ENCODE results near the gene CAV2. TPM values are rescaled to one million over a fixed set of nuclear protein-coding genes. Genes with fewer than 3 reads are reported as not detected.

The CAV2 gene
- total RNA-seq, result 62.8 and 67.3 TPM in 2 replicates

DNA sequence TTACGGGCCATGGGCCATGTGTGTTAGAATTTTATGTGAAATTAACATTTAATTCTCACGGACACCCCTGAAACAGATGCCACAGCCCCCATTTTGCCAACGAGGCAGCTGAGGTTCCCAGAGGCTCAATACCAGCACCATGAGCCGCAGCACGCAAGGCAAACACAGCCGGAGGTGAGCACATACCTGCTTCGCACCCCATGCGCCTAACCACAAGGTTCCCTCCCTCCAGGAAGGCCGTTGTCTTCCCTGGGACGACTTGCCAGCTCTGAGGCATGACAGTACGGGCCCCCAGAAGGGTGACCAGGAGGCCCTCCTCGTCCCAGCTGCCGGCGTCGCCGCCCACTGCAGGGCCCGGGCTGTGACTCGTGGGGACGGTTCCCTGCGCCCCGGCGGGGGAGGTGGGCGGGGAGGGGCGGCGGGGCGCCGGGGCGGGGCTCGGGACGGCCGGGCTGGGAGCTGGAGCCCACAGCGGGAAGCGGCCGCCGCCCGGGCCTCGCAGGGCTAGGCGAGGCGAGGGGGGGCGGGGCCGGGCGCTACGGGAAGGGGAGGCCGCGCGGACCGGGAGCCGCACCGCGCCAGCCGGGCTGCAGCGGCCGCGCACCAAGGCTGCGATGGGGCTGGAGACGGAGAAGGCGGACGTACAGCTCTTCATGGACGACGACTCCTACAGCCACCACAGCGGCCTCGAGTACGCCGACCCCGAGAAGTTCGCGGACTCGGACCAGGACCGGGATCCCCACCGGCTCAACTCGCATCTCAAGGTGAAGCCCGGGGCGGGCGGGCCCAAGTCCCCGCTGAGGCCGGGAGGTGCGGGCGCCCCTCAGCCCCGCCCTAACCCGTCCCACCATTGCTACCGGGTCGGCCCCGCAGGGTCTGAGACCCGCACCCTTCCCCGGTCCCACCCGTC lies at the start of gene CAV2:
TSS of gene CAV2 (plus strand) at position 571 of the 910 bp plus-strand sequence. CDS start at position 615, 44 bp downstream.
- Histone ChIP-seq H3K27me3 (ENCODE audit: insufficient read depth, low read length) (no peaks in the 10 kb centered on the region), H3K4me3 (ENCODE audit: insufficient read depth, low read length) (peak within 1 kb of the TSS; percentile 89), H3K4me1 (ENCODE audit: insufficient read depth, low read length) (peaks cover 26% of the 10 kb centered on the region), H4K20me1 (ENCODE audit: insufficient read depth, low read length) (no peaks in the 10 kb centered on the region), H2AFZ (ENCODE audit: low read length) (peak within 1 kb of the TSS; percentile 91), H3K4me2 (ENCODE audit: insufficient read depth, low read length) (peak within 1 kb of the TSS; percentile 93), H3K79me2 (ENCODE audit: insufficient read depth, low read length) (peaks cover 40% of the 10 kb centered on the region), H3K36me3 (ENCODE audit: insufficient read depth, low read length) (no peaks in the 10 kb centered on the region), H3K9me3 (ENCODE audit: low read depth, low read length) (no peaks in the 10 kb centered on the region), H3K27ac (ENCODE audit: low read depth, low read length) (peak within 1 kb of the TSS; percentile 46)
- DNase-seq (ENCODE audit: insufficient read length, low spot score, missing footprints), result peak; percentile 95
- no peak for TF ChIP-seq CTCF (IDR thresholded peaks at IDR 0.05; ENCODE audit: extremely low read depth, low read depth, low read length)

DNA sequence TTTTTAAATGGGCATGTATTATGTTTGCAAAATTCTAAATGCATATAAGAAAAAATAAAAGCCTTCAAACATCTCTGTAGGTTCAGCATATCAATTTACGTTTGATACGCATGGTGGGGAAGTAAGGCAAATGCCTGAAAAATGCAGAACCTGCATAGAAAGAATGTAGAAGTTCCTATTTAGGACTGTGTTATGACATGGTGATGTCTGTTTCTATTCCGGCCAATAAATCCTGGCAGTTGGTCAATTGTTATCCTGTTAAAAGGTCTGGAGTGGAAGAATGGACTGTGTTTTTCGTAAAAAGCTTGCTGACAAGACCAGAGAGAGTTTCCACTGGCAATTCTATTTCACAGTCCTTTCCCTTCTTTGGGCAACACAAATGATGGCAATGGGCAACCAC lies 49.6 kb upstream of the CAV2 start:
- Histone ChIP-seq H2AFZ (ENCODE audit: low read length) (peak overlapping the region; percentile 49), H3K9me3 (ENCODE audit: low read depth, low read length) (no peaks in the 10 kb centered on the region), H3K4me3 (ENCODE audit: insufficient read depth, low read length) (no peak overlapping the region), H3K4me2 (ENCODE audit: insufficient read depth, low read length) (no peak overlapping the region), H4K20me1 (ENCODE audit: insufficient read depth, low read length) (no peaks in the 10 kb centered on the region), H3K36me3 (ENCODE audit: insufficient read depth, low read length) (no peaks in the 10 kb centered on the region), H3K27me3 (ENCODE audit: insufficient read depth, low read length) (no peaks in the 10 kb centered on the region), H3K27ac (ENCODE audit: low read depth, low read length) (no peak overlapping the region), H3K4me1 (ENCODE audit: insufficient read depth, low read length) (peaks cover 23% of the 10 kb centered on the region), H3K79me2 (ENCODE audit: insufficient read depth, low read length) (no peaks in the 10 kb centered on the region)
- no peak for TF ChIP-seq CTCF (IDR thresholded peaks at IDR 0.05; ENCODE audit: extremely low read depth, low read depth, low read length)
- DNase-seq (ENCODE audit: insufficient read length, low spot score, missing footprints), result peak; percentile 37

DNA sequence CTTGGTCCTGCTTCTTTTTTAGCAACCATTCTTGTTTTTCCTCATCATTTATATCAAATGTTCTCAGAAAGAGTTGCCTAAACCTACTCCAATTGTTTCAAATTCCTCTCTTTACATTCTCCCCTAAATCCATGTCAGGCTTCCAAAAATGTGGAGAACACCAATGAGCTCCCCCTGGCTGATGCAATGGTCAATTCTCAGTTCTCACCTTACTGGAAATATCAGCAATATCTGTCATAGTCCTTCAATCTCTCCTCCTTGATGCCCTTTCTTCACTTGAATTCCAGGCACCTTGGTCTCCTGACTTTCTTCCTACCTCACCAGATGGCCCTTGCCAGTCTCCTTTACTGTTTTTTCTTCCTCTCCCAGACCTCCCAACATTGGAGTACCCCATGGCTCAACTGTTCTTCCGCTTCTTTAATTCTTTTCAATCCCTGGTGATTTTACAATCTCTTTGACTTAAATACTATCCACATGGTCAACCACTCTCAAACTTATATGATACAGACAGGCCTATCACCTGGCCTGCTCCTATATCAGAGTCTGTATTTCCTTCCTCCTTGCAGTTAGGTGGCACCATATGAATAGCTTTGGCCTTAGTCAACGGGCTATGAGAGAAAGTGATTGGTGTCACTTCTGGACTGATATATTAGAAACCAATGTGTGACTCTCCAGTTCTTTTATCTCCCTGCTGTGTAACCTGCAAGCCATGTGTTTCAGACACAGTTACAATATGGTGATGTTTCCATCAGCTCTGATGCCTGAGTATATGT lies 47.4 kb upstream of the CAV2 start:
- Histone ChIP-seq H3K27me3 (ENCODE audit: insufficient read depth, low read length) (no peaks in the 10 kb centered on the region), H3K36me3 (ENCODE audit: insufficient read depth, low read length) (no peaks in the 10 kb centered on the region)

More for the DNA sequence above, 47.4 kb upstream of the CAV2 start:
- peak; percentile 56 for DNase-seq (ENCODE audit: insufficient read length, low spot score, missing footprints)
- Histone ChIP-seq H2AFZ (ENCODE audit: low read length) (no peak overlapping the region), H3K4me3 (ENCODE audit: insufficient read depth, low read length) (no peak overlapping the region), H3K27ac (ENCODE audit: low read depth, low read length) (no peak overlapping the region), H3K9me3 (ENCODE audit: low read depth, low read length) (no peaks in the 10 kb centered on the region), H3K79me2 (ENCODE audit: insufficient read depth, low read length) (no peaks in the 10 kb centered on the region), H3K4me2 (ENCODE audit: insufficient read depth, low read length) (no peak overlapping the region), H4K20me1 (ENCODE audit: insufficient read depth, low read length) (no peaks in the 10 kb centered on the region), H3K4me1 (ENCODE audit: insufficient read depth, low read length) (peaks cover 23% of the 10 kb centered on the region)
- no peak for TF ChIP-seq CTCF (IDR thresholded peaks at IDR 0.05; ENCODE audit: extremely low read depth, low read depth, low read length)
